HuH-7 (cell line): ENCODE data around the gene MRM3.
"Not testable (repeated sequence)": the region's sequence is repeated elsewhere in the genome, so short reads cannot be mapped to it uniquely, and the experiment has no call there.

Experiments used
- DNase-seq: peaks from one replicate; pipeline ENCODE4 v3.0.0; 2011; ENCODE audit warnings: low spot score

The MRM3 gene

GRCh38 chr17:781805-782731 is at the start of gene MRM3, which contains the start of gene GLOD4:
MRM3 (plus strand) TSS chr17:782353; CDS start chr17:782379, 26 bp downstream.
GLOD4 (minus strand) TSS chr17:782280; CDS start chr17:782255, 25 bp downstream.
- DNase-seq, result peak; percentile 82

GRCh38 chr17:732902-733720 is 49.0 kb upstream of the MRM3 start:
- DNase-seq, result no peak

- DNase-seq, result no peak
Observed at GRCh38 chr17:733743-734142, 48.4 kb upstream of the MRM3 start.

GRCh38 chr17:737561-738113 is 44.5 kb upstream of the MRM3 start:
- DNase-seq, result no peak

GRCh38 chr17:740240-741017 is 41.7 kb upstream of the MRM3 start:
- no peak for DNase-seq

- no peak for DNase-seq
Observed at GRCh38 chr17:742147-742793, 39.9 kb upstream of the MRM3 start.

GRCh38 chr17:743139-743538 is 39.0 kb upstream of the MRM3 start:
- no peak for DNase-seq

GRCh38 chr17:744937-745336 is 37.2 kb upstream of the MRM3 start:
- no peak for DNase-seq

- DNase-seq, result no peak
Observed at GRCh38 chr17:745406-745805, 36.7 kb upstream of the MRM3 start.

GRCh38 chr17:746181-746580 is 36.0 kb upstream of the MRM3 start:
- no peak for DNase-seq

GRCh38 chr17:746783-747629 is 35.1 kb upstream of the MRM3 start:
- no peak for DNase-seq

- not testable (repeated sequence) for DNase-seq
Observed at GRCh38 chr17:748604-749003, 33.5 kb upstream of the MRM3 start.

GRCh38 chr17:749359-749758 is 32.8 kb upstream of the MRM3 start:
- DNase-seq, result not testable (repeated sequence)

- no peak for DNase-seq
Observed at GRCh38 chr17:750431-751037, 31.6 kb upstream of the MRM3 start.

GRCh38 chr17:751269-752001 is 30.7 kb upstream of the MRM3 start:
- DNase-seq, result peak; percentile 13

GRCh38 chr17:752002-752619 is 30.0 kb upstream of the MRM3 start, which contains the start of gene GEMIN4:
GEMIN4 (minus strand) TSS chr17:752264; CDS start chr17:752142, 122 bp downstream.
- DNase-seq, result peak; percentile 82

- DNase-seq, result peak; percentile 22
Observed at GRCh38 chr17:752620-753219, 29.4 kb upstream of the MRM3 start.

- DNase-seq, result no peak
Observed at GRCh38 chr17:753418-753817, 28.7 kb upstream of the MRM3 start.
